Stimulated activated CD4-positive, alpha-beta T cell treated with anti-CD3 and anti-CD28 coated beads, Interleukin-12 subunit alpha, Interleukin-12 subunit beta, amount 100 ng/mL, for 24 hours (primary cell): ENCODE measurements around the gene CDH20.

Experiments
- DNase-seq, 2 experiments: peaks; one replicate each; pipeline ENCODE4 v3.0.0-alpha.2; 2020; ENCODE audit warnings: low read depth in 2 of 2

CDH20 gene

DNA sequence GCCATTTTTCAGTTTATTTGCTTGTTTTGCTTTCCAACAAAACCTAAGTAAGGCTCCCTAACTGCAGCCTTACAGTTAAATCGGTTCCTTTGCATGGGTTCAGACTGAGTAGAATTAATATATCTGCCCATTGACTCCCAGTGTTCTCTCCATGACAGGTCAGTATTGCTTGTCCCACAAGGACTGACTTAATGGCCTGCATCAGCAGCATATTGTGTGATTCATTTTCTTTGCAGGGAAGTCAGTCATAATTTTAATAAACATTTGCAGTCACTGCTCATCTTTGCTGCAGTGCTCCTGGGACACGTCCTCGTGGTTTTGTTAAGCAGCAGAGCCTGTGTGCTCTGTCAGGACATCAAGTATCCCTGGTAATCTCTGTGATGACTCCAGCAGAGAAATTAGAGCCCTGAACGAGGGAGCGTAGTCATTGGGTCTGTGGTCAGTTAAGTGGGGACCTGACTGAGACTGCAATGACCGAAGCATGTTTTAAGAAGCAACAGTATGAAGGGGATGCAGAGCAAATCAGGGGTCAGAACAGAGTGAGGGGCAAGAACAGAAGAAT, 93.3 kb downstream of the CDH20 start:
- no peak for DNase-seq

GRCh38 chr18:61428266-61428665, 95.0 kb downstream of the CDH20 start:
- DNase-seq, result no peak

DNA sequence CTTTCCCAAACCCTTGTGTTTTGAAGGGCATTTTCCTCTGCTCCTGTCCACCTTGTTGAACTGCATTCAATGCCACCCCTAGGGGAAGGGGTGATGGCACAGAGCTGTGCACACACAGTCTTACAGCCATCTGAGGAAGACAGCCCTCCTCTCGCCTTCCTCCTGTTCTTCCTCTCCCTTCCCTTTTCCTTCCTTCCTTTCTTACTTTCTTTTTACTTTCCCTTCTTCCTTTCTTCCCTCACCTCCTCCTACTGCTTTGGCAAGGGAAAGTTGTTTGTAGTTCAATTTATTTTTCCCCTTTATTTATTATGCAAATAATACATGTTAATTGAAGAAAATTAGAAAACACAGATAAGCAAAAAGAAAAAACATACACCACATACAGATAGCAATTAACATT, 99.4 kb downstream of the CDH20 start:
- DNase-seq, result no peak

- DNase-seq, result no peak
Observed at GRCh38 chr18:61435064-61435652, 101.9 kb downstream of the CDH20 start.

DNA sequence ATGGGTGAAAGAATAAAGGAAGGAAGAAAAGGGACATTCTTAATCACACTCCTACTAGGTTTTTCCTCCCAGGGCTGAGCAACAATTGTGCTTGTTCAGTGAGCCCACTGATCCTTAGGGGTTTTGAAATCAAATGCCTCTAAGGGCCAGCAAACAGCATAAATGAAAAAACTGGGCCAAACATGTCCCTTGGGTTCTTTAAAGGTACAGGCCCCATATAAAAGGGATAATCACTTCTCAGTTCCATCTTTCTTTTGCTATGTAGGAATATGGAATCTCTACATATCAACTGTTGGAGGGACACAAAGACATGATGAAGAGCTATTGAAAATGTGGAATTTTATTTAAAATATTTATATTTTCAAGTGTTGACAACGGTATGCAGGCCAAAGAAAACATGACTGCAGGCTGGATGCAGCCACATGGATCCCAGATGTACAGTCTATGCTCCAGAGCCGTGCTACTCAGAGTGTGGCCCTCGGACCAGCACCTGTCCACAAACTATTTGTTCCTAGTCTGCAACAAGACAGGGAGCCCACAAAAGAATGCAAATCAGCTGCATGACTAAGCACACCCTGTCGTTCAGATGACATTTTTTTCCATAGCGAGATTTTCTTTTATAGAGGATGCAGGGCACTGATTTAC, 110.0 kb downstream of the CDH20 start:
- no peak for DNase-seq

DNA sequence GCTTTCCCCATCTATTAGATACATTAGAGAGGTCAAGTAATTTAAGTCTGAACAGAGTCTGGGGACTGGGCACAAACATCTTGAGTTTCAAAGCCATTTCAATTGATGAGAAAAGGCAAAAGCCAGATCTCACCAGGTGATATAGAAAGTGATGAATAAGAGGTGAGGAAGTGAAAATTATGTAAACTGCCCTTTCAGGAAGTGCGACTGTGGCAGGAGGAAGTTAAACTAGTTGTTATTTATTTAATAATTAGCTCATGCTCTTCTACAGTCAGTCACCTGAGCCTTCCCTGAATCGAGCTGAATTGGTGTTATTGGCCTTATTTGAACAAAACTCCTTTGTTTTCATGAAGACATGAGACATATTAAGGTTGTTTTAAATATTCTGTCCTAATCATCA, 115.1 kb downstream of the CDH20 start:
- no peak for DNase-seq

- DNase-seq, result no peak
Observed at GRCh38 chr18:61459896-61460648, 126.8 kb downstream of the CDH20 start.

GRCh38 chr18:61464551-61465142, 131.4 kb downstream of the CDH20 start:
- DNase-seq, result no peak

- DNase-seq, result no peak
Observed at GRCh38 chr18:61466736-61467135, 133.5 kb downstream of the CDH20 start.

GRCh38 chr18:61470031-61470674, 136.9 kb downstream of the CDH20 start:
- no peak for DNase-seq

- DNase-seq, result no peak
Observed at GRCh38 chr18:61471541-61471940, 138.3 kb downstream of the CDH20 start.

- no peak for DNase-seq
Observed at GRCh38 chr18:61471942-61472341, 138.7 kb downstream of the CDH20 start.

- no peak for DNase-seq
Observed at GRCh38 chr18:61474341-61474740, 141.1 kb downstream of the CDH20 start.

DNA sequence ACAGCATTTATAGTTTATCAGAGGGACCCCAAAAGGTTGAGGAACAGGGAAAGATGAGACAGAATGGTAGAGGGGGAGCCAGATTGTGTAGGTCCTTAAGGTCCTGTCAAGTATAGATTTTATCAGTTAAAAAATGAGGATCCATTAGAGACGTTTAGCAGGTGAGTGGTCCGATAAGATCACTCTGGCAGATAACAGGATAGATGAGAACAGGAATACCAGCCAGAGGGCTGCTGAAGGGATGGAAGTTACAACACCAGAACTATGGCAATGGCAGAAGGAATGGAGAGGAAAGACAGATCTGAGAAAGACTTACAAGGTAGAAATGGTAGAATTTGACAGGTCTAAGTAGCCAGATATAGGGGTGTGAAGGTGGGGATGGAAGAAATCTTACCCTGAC, 141.7 kb downstream of the CDH20 start:
- DNase-seq, result no peak

- no peak for DNase-seq
Observed at GRCh38 chr18:61475931-61476330, 142.7 kb downstream of the CDH20 start.

GRCh38 chr18:61489334-61489733, 156.1 kb downstream of the CDH20 start:
- DNase-seq, result no peak

- no peak for DNase-seq
Observed at GRCh38 chr18:61496374-61496773, 163.1 kb downstream of the CDH20 start.

GRCh38 chr18:61497422-61497821, 164.2 kb downstream of the CDH20 start:
- DNase-seq, result no peak

GRCh38 chr18:61502472-61502871, 169.2 kb downstream of the CDH20 start:
- DNase-seq, result no peak

DNA sequence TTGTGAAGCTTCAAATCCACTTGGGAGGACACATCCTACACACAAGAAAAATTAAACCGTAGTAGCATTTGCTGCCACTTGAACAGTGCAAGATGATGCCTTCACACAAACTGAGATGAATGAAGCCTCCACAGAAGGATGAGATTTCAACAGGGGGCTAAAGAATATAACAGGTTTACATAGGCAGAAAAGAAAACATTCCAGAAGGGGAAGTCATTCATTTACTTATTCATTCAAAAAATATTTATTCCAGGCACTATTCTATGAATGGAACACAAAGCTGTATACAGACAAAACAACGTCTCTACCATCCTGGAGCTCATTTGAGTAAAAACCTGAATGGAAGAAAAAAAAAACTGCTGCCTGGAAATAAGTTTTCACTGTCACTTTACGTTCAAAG, 170.5 kb downstream of the CDH20 start:
- no peak for DNase-seq

GRCh38 chr18:61528961-61529360, 195.7 kb downstream of the CDH20 start:
- no peak for DNase-seq

GRCh38 chr18:61530681-61531080, 197.5 kb downstream of the CDH20 start:
- no peak for DNase-seq
